Activated naive CD8-positive, alpha-beta T cell (primary cell): ENCODE data around the gene CIDEB.

Source experiments
- H3K27ac Mint-ChIP-seq: one replicate; pipeline ENCODE4 v1.8.0; 2021; ENCODE audit warnings: mixed read lengths
- H3K27me3 Mint-ChIP-seq: one replicate; pipeline ENCODE4 v1.8.0; 2021; ENCODE audit warnings: mixed read lengths
- H3K36me3 Mint-ChIP-seq: one replicate; pipeline ENCODE4 v1.8.0; 2021; ENCODE audit warnings: mixed read lengths
- H3K4me1 Mint-ChIP-seq: one replicate; pipeline ENCODE4 v1.8.0; 2021; ENCODE audit warnings: low read depth, mixed read lengths
- H3K4me3 Mint-ChIP-seq: one replicate; pipeline ENCODE4 v1.8.0; 2021; ENCODE audit warnings: mild to moderate bottlenecking, mixed read lengths
- H3K9me3 Mint-ChIP-seq: one replicate; pipeline ENCODE4 v1.8.0; 2021; ENCODE audit warnings: low read depth, mixed read lengths

Gene CIDEB

GRCh38 chr14:24277606-24278321, 30.0 kb downstream of the CIDEB start:
- no peaks in the 10 kb centered on the region for H3K27me3 Mint-ChIP-seq
- H3K27ac Mint-ChIP-seq, result no peak overlapping the region
- no peak overlapping the region for H3K4me3 Mint-ChIP-seq
- no peaks in the 10 kb centered on the region for H3K9me3 Mint-ChIP-seq
- H3K4me1 Mint-ChIP-seq, result peaks cover 51% of the 10 kb centered on the region
- peaks cover 10% of the 10 kb centered on the region for H3K36me3 Mint-ChIP-seq

- Mint-ChIP-seq H3K4me1 (peaks cover 58% of the 10 kb centered on the region), H3K27ac (peak overlapping the region; percentile 70), H3K27me3 (no peaks in the 10 kb centered on the region), H3K9me3 (no peaks in the 10 kb centered on the region), H3K4me3 (no peak overlapping the region), H3K36me3 (peaks cover 10% of the 10 kb centered on the region)
These were observed 30.7 kb downstream of the CIDEB start for GRCh38 chr14:24277071-24277470.

- Mint-ChIP-seq H3K9me3 (no peaks in the 10 kb centered on the region), H3K27me3 (no peaks in the 10 kb centered on the region), H3K27ac (peak overlapping the region; percentile 80), H3K4me3 (peak overlapping the region; percentile 43), H3K4me1 (peaks cover 53% of the 10 kb centered on the region), H3K36me3 (peaks cover 10% of the 10 kb centered on the region)
These were observed 33.7 kb downstream of the CIDEB start for GRCh38 chr14:24274101-24274543.

- Mint-ChIP-seq H3K27me3 (no peaks in the 10 kb centered on the region), H3K36me3 (peaks cover 10% of the 10 kb centered on the region), H3K9me3 (no peaks in the 10 kb centered on the region), H3K4me3 (peak overlapping the region; percentile 66), H3K27ac (peak overlapping the region; percentile 80), H3K4me1 (peaks cover 47% of the 10 kb centered on the region)
These were observed 34.3 kb downstream of the CIDEB start for GRCh38 chr14:24273422-24273998.

GRCh38 chr14:24272467-24272866, 35.3 kb downstream of the CIDEB start:
- H3K36me3 Mint-ChIP-seq, result peaks cover 8% of the 10 kb centered on the region
- no peaks in the 10 kb centered on the region for H3K9me3 Mint-ChIP-seq
- no peaks in the 10 kb centered on the region for H3K27me3 Mint-ChIP-seq
- peak overlapping the region; percentile 88 for H3K4me3 Mint-ChIP-seq
- H3K4me1 Mint-ChIP-seq, result peaks cover 42% of the 10 kb centered on the region
- peak overlapping the region; percentile 96 for H3K27ac Mint-ChIP-seq

GRCh38 chr14:24271834-24272263, 35.9 kb downstream of the CIDEB start:
- H3K27ac Mint-ChIP-seq, result peak overlapping the region; percentile 96
- H3K9me3 Mint-ChIP-seq, result no peaks in the 10 kb centered on the region
- no peaks in the 10 kb centered on the region for H3K27me3 Mint-ChIP-seq
- H3K4me1 Mint-ChIP-seq, result peaks cover 40% of the 10 kb centered on the region
- peaks cover 7% of the 10 kb centered on the region for H3K36me3 Mint-ChIP-seq
- peak overlapping the region; percentile 88 for H3K4me3 Mint-ChIP-seq

- Mint-ChIP-seq H3K4me3 (peak within 1 kb of the TSS; percentile 89), H3K27me3 (no peaks in the 10 kb centered on the region), H3K4me1 (peaks cover 37% of the 10 kb centered on the region), H3K9me3 (no peaks in the 10 kb centered on the region), H3K36me3 (peaks cover 5% of the 10 kb centered on the region), H3K27ac (peak within 1 kb of the TSS; percentile 96)
These were observed 36.5 kb downstream of the CIDEB start, which contains the start of gene RABGGTA for GRCh38 chr14:24271134-24271833. TSS of gene RABGGTA (minus strand) at chr14:24271597. CDS start at chr14:24271115, 482 bp downstream.

- H3K9me3 Mint-ChIP-seq, result no peaks in the 10 kb centered on the region
- peaks cover 37% of the 10 kb centered on the region for H3K4me1 Mint-ChIP-seq
- peak overlapping the region; percentile 93 for H3K27ac Mint-ChIP-seq
- peaks cover 5% of the 10 kb centered on the region for H3K36me3 Mint-ChIP-seq
- no peaks in the 10 kb centered on the region for H3K27me3 Mint-ChIP-seq
- peak overlapping the region; percentile 89 for H3K4me3 Mint-ChIP-seq
These were observed 37.1 kb downstream of the CIDEB start for GRCh38 chr14:24270537-24271133.

GRCh38 chr14:24269910-24270536, 37.8 kb downstream of the CIDEB start:
- Mint-ChIP-seq H3K4me3 (peak overlapping the region; percentile 89), H3K4me1 (peaks cover 35% of the 10 kb centered on the region), H3K36me3 (peaks cover 5% of the 10 kb centered on the region), H3K9me3 (no peaks in the 10 kb centered on the region), H3K27me3 (no peaks in the 10 kb centered on the region), H3K27ac (no peak overlapping the region)

- H3K27me3 Mint-ChIP-seq, result no peaks in the 10 kb centered on the region
- peaks cover 5% of the 10 kb centered on the region for H3K36me3 Mint-ChIP-seq
- peaks cover 33% of the 10 kb centered on the region for H3K4me1 Mint-ChIP-seq
- no peak overlapping the region for H3K4me3 Mint-ChIP-seq
- peak overlapping the region; percentile 34 for H3K27ac Mint-ChIP-seq
- no peaks in the 10 kb centered on the region for H3K9me3 Mint-ChIP-seq
These were observed 38.4 kb downstream of the CIDEB start for GRCh38 chr14:24269368-24269767.

GRCh38 chr14:24268225-24268624, 39.6 kb downstream of the CIDEB start:
- no peaks in the 10 kb centered on the region for H3K9me3 Mint-ChIP-seq
- H3K36me3 Mint-ChIP-seq, result peaks cover 3% of the 10 kb centered on the region
- peaks cover 22% of the 10 kb centered on the region for H3K4me1 Mint-ChIP-seq
- H3K4me3 Mint-ChIP-seq, result no peak overlapping the region
- H3K27ac Mint-ChIP-seq, result no peak overlapping the region
- no peaks in the 10 kb centered on the region for H3K27me3 Mint-ChIP-seq

GRCh38 chr14:24267516-24267915, 40.3 kb downstream of the CIDEB start:
- H3K4me3 Mint-ChIP-seq, result no peak overlapping the region
- H3K4me1 Mint-ChIP-seq, result peaks cover 18% of the 10 kb centered on the region
- H3K27ac Mint-ChIP-seq, result no peak overlapping the region
- H3K27me3 Mint-ChIP-seq, result no peaks in the 10 kb centered on the region
- H3K9me3 Mint-ChIP-seq, result no peaks in the 10 kb centered on the region
- peaks cover 4% of the 10 kb centered on the region for H3K36me3 Mint-ChIP-seq

- H3K9me3 Mint-ChIP-seq, result no peaks in the 10 kb centered on the region
- no peaks in the 10 kb centered on the region for H3K27me3 Mint-ChIP-seq
- no peak overlapping the region for H3K4me3 Mint-ChIP-seq
- H3K4me1 Mint-ChIP-seq, result peaks cover 8% of the 10 kb centered on the region
- H3K27ac Mint-ChIP-seq, result no peak overlapping the region
- H3K36me3 Mint-ChIP-seq, result peaks cover 5% of the 10 kb centered on the region
These were observed 41.2 kb downstream of the CIDEB start for GRCh38 chr14:24266344-24267244.

- Mint-ChIP-seq H3K27me3 (no peaks in the 10 kb centered on the region), H3K4me3 (no peak overlapping the region), H3K36me3 (peaks cover 5% of the 10 kb centered on the region), H3K9me3 (no peaks in the 10 kb centered on the region), H3K4me1 (peaks cover 2% of the 10 kb centered on the region), H3K27ac (no peak overlapping the region)
These were observed 43.5 kb downstream of the CIDEB start for GRCh38 chr14:24264298-24264697.
